ENCODE results near the gene TMEM30B.

The TMEM30B gene

GRCh38 chr14:61238611-61239245 is 42.4 kb downstream of the TMEM30B start:
- DNase-seq (ENCODE audit: low read depth in 4 of 4, low spot score in 1 of 4): no peak

- no peak for DNase-seq (ENCODE audit: low read depth in 4 of 4, low spot score in 1 of 4)
Observed at GRCh38 chr14:61234215-61234916, 46.8 kb downstream of the TMEM30B start.

GRCh38 chr14:61233436-61233956 is 47.6 kb downstream of the TMEM30B start:
- DNase-seq (ENCODE audit: low read depth in 4 of 4, low spot score in 1 of 4): no peak

GRCh38 chr14:61231810-61232209 is 49.3 kb downstream of the TMEM30B start:
- DNase-seq (ENCODE audit: low read depth in 4 of 4, low spot score in 1 of 4): no peak

- no peak for DNase-seq (ENCODE audit: low read depth in 4 of 4, low spot score in 1 of 4)
Observed at GRCh38 chr14:61229981-61230380, 51.2 kb downstream of the TMEM30B start.

- DNase-seq (ENCODE audit: low read depth in 4 of 4, low spot score in 1 of 4): no peak
Observed at GRCh38 chr14:61229475-61229888, 51.7 kb downstream of the TMEM30B start.

GRCh38 chr14:61227884-61228591 is 53.1 kb downstream of the TMEM30B start:
- DNase-seq (ENCODE audit: low read depth in 4 of 4, low spot score in 1 of 4): no peak
